HG02623 (cell line): ENCODE measurements around the gene CAMTA1.

Experiments
- ATAC-seq: cut with Tn5 transposase; IDR thresholded peaks from one replicate; pipeline ENCODE4 v1.9.1; 2021; ENCODE audit warnings: moderate library complexity; ENCODE audit not compliant: unreplicated experiment

Gene CAMTA1

DNA sequence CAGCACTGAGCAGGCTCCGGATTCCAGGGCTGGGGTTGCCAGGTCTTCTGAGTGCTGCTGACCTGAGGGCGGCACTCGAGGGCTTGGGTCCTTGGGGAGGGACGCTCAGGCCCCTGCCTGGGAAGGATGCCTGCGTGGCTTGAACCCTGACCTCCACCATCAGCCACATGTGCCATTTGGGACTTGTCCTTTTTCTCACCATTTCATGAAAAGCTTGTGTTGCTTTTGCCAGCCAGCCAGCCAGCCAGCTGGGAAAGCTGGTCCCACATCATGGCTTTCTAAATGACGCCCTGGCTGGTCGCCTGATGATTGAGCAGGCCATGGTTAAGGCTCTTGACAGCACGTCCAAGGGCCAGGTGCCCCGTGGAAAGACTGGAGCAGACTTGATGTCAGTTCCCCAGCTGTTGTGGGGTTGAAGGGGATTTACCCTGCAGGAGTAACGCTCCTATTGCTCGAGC lies 168.7 kb downstream of the CAMTA1 start:
- no peak for ATAC-seq

DNA sequence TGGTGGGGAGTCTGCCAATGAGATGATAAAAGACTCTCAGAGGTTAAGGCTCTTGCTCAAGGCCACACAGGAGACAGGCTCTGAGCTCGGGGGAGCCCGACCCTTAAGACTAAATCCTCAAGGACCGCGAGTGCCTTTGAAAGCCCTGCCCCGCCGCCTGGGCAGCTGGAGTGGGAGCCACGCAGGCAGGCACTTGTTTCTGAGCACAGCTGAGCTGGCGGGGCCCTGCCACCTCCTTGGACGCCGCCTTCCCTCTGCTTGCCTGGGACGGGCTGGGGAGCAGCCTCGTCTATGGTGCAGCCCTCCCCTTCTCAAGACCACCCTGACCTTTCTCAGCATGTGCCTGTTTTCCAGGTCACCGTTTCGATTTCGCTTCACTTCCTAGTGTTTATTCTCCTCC lies 169.3 kb downstream of the CAMTA1 start:
- ATAC-seq = no peak

DNA sequence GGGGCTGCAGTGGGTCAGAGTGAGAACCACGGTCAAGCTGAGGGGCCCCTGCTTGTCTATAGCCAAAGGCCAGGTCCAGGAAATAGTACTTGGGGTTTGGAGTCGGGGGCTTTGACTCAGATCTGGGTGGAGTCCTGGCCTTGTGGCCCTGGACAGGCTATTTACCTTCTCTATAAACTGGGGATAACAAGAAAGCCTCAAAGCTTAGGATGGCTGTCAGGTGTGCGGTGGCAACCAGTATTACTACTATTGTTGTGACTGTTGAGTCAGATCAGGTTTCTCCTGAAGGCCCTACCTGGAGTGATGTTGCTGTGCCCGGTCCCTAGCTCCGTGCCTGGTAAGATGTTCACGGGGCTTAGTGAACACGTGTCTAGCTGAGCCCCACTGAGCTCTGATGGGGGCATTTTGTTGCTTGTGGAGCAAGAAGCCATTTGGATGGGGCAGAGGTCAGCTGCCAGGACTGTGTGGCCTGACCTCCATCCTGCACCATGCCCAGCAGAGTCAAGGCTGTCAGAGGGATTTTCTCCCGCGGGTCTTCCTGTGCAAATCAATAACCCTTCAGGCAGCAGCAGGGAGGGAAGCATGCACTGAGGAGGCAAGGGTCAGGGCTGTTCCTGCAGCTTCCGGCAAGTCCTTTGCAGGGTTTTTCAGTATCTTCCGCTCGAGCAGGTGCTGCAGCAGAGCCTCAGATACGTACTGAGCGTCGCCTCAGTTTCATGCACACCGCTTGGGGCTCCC lies 170.3 kb downstream of the CAMTA1 start:
- no peak for ATAC-seq

DNA sequence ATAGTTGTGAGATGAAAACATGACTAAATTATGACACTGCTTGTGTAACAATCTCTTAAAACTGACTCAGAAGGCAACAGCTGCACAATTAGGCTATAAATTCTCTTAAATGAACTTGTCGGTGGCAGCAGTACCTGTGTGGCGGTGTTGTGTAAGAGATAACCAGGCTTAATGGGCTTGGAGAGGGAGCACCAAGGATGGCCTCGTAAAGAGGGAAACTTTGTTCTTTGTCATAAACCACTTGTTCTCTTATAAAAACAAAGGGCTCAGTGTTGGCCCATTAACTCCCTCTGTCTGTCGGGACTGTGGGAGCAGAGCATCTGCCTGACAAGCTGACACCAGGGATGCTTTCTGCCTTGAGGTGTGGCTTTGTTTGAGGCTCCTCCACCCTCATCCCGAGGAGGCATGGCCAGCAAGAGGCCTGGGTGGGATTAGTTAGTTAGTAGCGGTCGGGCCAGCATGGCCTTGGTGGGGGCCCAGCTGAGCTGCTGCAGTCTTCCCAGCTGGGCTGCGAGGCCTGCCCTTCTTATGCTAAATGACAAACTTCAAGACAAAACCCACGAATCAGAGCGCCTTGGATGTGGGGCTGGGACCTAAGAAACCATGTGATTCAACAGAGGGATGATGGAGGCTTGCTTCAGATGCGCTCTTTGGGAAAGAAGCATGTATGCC lies 171.4 kb downstream of the CAMTA1 start:
- no peak for ATAC-seq

DNA sequence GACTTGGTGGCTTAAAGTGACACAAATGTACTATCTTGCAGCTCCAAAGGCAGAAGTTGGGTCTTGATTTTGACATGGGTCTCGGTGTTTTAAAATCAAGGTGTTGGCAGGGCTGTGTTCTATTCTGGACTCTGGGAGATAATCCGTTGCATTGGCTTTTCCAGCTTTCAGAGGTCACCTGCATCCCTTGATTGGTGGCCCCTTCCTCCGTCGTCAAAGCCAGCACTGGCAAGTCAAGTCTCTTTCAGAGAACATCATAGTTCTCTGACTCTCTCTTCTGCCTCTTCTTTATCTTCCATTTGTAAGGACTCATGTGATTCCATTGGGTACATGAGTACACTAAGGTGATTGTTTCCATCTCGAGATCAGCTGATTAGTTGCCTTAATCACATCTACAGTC lies 172.1 kb downstream of the CAMTA1 start:
- ATAC-seq = no peak

DNA sequence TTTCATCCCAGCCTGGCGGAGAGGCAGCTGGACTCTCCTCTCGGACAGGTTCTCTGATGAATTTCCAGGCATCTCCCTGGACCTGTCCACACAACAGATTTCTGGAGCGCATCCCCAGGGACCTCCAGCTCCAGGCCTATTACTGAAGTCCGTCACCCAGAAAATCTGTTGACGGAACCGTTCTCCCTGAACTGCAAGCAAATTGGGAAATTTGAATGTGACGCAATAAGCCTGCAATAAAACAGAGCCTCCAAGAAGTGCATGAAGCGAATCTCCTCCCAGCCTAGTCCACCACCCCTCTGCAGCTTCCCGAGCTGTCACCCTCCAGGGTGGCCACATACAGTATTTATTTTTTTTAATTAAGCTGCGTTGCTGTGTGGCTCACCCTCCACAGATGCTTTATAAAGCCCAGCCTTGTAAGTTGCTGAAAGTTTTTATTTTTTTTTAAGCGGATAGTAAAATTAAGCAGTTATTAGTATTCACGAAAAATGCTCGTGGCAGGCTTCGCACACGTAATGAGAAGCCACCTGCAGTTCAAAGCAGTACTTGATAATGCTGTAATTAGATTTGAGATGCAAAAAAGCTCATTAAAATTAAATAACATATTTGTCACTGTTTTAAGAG lies 173.3 kb downstream of the CAMTA1 start:
- ATAC-seq = no peak

DNA sequence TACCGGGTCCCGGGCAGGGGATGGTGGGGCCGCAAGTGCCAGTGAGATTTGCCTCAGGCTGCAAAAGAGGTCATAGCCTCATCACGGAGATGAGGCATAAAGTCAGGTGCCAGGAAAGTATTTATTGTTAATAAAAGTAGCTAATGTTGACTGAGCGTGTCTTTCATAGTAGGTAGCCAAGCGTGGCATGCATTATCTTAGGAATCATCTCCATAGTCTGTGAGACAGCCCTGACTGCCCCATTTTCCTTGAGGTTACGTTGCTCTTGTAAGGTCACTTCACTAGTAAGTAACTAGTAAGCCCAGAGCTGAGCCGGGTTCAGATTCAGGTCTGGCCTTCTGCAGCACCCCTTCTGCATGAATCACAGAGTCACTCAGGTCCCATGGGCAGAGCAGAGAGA lies 174.2 kb downstream of the CAMTA1 start:
- ATAC-seq = no peak

DNA sequence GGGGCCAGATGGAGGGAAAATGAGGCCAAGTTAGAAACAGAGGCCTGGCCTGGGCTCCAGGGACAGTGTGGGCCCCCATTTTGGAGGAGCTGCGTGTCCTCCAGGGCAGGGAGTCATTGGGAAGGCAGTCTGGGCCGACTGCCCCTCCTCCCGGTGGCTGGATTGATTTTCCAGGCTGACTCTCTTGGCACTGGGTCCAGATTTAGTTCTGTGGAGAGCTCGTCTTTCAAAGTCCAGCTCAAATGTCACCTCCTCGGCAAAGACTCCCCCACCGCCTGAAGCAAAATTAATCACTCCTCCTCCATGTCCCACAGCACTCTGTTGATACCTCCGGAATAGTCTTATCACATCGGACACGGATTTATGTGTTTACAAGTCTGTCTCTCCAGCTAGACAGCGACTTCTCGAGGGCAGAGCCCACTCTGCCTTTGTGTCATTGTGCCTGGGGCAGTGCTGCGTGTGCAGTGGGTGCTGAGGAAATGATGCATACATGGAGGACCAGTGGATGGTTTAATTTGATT lies 175.1 kb downstream of the CAMTA1 start:
- ATAC-seq = no peak

DNA sequence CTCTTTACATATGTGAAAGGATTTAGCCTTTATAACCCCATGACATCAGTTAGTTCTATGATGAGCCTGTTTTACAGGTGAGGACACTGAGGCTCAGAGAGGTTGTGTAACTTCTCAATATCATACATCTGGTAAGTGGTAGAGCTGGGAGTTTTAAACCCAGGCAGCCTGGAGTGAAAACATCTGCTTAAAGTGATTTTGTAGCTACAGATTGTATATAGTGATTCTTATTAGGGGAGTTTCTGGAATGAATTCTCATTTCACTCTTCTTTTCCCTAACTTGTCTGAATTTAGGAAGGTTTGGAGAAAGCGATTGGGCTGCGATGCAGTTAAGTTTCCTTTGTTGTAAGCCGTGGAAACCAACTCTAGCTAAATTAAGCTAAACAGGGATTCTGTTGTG lies 175.6 kb downstream of the CAMTA1 start:
- ATAC-seq = no peak

DNA sequence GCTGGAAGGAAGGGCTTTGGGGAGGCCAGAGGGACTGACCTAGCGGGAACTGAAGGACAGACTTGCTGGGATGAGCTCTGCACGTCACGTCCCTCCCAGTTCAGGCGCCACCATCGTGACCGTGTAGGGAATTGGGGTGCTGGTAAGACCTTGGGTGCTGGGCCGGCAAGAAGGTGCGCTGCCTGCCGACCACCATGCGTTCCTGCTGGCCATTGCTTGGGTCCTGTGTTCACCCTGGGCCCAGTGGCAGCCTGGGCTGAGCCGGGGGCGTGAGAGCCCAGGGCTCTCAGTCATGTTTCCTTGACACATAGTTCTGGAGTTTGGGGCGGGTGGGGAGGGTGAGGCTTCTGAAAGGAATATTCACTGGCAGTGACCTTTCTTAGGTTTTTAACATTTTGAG lies 176.0 kb downstream of the CAMTA1 start:
- ATAC-seq = no peak

DNA sequence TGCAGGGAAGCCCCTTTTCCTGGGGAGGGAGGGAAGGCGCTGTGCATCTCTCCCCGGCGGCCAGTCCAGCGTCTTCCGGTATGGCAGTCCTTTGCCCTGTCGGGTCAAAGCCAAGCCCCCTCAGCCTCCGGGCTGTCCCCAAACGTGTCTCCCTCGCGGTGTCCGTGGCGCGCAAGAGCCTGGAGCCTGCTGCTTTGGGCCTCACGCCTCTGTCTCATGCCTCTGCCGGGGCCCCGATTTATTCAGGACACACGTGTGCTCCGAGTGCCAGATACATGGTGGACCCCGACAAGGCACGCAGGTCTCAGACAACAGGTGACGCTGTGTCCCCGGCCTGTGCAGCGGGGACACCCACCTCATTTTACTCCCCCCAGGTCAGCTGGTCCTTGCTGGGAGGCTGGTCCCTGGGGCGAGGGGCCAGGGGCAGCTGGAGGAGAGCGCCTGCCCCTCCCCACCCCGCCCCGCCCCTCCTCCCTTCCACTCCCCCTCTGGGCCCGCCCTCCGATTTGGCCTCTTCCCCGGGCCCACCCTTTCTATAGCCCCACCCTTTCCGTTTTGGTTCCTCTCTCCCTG lies 176.7 kb downstream of the CAMTA1 start:
- ATAC-seq = no peak

DNA sequence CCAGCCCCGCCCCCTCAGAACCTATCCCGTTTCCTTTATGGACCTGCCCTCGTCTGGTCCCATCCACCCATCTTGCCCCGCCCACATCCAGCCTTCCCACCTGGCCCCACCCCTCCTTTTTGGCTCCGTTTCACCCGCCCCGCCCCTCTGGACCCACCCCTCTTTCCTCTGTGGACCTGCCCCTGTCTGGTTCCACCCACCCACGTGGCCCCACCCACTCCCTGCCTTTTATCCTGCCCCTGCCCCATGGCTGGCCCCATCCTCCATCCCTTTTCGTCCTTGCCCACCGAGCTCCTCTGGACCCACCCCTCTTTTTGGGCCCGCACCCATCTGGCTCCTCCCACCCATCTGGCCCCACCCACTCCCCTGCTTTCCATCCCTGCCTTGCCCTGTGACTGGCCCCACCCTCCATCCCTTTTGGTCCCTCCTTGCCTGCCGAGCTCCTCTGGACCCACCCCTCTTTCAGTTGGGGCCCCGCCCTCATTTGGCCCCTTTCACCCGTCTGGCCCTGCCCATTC lies 177.3 kb downstream of the CAMTA1 start:
- ATAC-seq = no peak

DNA sequence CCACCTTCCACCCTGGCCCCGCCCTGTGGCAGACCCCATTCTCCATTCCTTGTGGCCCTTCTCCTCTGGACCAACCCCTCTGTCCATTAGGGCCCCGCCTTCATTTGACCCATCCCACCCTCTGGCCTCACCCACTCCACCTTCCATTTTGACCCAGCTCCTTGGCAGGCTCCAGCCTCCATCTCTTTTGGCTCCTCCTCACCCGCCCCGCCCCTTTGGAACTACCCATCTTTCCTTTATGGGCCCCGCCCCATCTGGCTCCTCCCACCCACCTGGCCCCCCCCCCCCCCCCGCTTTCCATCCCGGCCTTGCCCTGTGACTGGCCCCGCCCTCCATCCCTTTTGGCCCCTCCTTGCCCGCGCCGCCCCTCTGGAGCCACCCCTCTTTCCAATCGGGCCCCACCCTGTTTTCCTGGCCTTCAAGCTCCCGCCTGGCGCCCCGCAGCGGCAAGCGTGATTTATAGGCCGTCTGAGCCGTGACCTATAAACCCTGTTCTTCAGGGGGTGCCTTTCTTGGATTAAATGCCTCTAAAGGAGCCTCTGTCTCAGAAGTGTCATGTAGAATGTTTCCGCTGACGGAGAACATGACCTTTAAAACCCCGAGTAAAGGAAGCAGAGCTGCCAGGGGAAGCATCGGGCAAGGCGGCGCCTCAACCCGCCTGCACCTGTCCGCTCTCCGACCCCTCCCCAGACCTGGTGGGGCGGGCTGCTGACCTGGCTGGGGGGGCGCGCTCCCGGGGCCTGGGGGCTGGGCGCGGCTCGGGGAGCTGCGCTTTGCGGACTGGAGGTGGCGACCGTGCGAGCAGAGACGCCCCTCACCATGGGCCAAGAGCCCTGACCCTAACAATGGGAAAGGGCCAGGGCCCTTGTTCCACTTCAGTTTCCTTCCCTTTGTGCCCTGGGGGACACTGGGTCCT lies 178.0 kb downstream of the CAMTA1 start:
- no peak for ATAC-seq

DNA sequence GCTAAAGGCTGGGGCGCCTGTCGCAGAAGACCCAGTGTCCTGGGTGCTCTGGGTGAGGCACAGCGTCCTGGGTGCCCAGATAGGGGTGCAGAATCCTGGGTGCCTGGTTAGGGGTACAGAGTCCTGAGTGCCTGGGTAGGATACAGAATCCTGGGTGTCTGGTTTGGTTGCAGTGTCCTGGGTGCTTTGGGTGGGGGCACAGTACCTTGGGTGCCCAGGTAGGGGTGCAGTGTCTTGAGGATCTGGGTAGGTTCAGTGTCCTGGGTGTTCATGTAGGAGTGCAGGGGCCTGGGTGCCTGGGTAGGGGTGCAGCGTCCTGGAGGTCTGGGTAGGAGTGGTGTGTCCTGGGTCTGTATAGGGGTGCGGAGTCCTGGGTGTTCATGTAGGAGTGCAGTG lies 178.7 kb downstream of the CAMTA1 start:
- no peak for ATAC-seq

DNA sequence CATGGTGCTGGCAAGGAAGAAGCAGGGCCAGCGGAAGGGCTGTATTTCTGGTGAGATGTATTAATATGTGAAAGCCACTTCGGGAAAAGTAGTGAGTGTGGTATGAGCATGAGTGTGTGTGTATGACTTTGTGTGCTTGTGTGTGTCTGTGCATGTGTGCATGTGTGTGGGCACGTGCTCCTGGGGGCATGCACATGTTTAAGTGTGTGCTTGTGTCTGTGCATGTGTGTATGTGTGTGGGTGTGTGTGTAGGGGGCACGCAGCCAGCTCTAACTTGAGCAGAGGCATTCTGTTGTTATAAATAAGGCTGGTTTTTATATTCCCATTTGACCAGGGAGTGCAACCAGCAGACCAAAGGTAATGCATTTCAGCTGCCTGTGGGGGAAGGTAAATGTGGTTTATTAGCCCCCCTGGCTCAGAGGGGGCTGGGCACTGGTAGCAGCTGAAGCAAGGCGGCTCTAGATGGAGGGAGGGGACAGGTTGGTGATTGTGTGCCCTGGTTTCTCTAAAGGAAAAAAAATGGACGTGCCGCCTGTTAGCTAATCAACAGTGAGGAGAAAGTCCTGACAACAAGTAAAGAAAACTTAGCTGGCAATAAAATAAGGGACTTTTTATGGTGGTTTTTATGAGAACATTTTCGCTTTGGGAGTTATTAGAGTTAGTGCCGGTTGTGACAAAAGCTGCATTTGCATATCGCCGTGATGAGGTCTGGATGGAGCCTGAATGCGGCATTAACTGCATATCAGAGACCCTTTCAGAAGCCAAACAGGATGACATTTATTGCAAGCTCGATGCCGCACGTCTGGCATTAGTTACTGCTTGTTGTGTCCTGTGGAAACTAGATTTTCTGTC lies 180.1 kb downstream of the CAMTA1 start:
- no peak for ATAC-seq

DNA sequence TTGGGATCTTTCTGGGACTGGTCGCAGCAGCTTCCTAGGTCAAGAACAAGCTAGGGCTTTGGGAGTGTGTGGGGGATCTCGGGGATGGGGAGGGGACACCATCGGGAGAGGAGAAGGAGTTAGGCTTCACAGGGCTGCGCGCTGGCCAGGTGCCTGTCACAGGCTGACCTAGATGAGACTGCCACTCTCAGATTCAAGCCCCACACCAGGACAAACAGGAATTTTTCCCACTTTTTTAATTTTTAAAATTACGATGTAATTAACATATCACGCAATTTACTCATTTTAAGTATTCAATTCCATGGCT lies 180.6 kb downstream of the CAMTA1 start:
- ATAC-seq = no peak

DNA sequence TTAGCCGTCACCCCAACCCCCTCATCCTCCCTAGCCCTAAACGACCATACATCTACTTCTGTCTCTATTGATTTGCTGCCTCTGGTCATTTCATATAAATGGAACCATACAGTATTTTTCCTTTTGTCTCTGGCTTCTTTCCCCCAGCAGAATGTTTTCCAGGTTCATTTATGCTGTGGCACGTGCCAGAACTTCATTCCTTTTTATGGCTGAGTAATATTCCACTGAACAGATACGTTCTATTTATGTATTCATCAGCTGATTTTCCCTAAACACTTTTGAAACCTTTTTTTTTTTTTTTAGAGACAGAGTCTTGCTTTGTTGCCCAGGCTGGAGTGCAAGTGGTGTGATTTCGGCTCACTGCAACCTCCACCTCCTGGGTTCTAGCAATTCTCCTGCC lies 181.1 kb downstream of the CAMTA1 start:
- ATAC-seq = no peak

DNA sequence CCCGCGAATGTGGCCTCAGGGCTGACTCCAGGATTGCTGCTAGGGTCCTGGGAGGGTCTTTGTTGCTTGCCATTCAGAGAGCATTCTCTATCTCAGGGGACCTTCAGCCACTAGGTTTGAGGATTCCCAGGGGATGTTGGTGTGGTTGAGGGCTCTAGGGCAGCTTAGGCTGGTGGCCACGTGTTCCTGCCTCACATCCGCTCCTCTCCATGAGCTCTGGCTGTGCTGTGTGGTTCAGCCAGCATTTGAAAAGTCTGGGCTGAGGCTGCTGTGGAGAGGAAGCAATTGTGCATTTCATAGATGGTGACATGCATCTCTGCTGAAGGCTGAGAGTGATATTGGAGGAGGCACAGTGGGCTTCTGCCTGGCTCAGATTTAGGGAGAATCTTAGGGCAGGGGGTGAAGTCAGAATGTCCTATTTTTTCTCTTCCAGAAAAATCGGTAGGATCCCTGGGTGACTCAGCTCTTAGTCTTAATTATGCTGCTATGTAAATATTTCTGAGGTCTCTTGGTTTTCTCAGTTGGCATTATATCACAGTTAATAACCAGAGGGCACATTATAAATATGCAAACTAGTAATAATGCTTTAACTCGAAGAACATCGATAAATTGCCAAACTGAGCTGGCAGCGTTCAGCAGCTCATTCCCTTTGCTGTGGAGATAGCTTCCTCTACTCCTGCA lies 182.3 kb downstream of the CAMTA1 start:
- ATAC-seq = no peak

DNA sequence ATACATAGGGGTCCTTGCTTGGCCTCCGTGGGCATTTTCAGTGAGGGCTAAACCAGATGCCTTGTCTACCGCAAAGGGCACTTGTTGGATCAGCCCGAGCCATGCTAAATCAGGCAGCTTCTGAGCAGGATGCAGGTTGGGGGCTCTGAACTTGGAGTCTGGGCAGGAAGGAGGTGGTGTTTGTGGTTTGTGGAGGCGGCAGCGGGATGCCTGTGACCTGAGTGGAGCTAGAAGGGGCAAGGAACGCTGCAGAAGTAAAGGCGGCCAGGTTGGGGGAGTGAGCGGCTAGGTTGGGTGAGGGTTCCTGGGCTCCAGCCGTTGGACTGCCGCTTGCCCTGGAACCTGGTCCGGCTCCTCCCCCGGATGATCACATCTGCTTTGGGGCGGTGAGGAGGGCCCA lies 183.9 kb downstream of the CAMTA1 start:
- no peak for ATAC-seq
